Activated CD8-positive, alpha-beta T cell treated with anti-CD3 and anti-CD28 coated beads for 36 hours (primary cell): Measurements from ENCODE around the gene CFAP97D2. TPM values are rescaled to one million over a fixed set of nuclear protein-coding genes. Genes with fewer than 3 reads are reported as not detected.

ENCODE experiments used
- ATAC-seq: fragments of 200-7000 bp; cut with Tn5 transposase; one replicate; pipeline ENCODE4 v1.10.0; 2021; ENCODE audit warnings: mild to moderate bottlenecking, moderate library complexity
- CTCF ChIA-PET: fragments of 350-600 bp; sonication (Branson Sonifier 250); formaldehyde crosslinking; loops from one replicate; lab custom pipeline; 2021; ENCODE audit warnings: antibody characterized with exemption; lab: Charles Lee
- POLR2A ChIA-PET: fragments of 350-600 bp; sonication (Branson Sonifier 250); formaldehyde crosslinking; loops from one replicate; lab custom pipeline; 2021; ENCODE audit warnings: antibody characterized with exemption; lab: Charles Lee
- DNase-seq: peaks from one replicate; pipeline ENCODE4 v3.0.0-alpha.2; 2020
- H3K27ac Mint-ChIP-seq: one replicate; pipeline ENCODE4 v1.8.0; 2021; ENCODE audit warnings: mild to moderate bottlenecking, mixed read lengths
- H3K27me3 Mint-ChIP-seq: one replicate; pipeline ENCODE4 v1.8.0; 2021; ENCODE audit warnings: mixed read lengths
- H3K36me3 Mint-ChIP-seq: one replicate; pipeline ENCODE4 v1.8.0; 2021; ENCODE audit warnings: low read depth, mixed read lengths
- H3K4me1 Mint-ChIP-seq: one replicate; pipeline ENCODE4 v1.8.0; 2021; ENCODE audit warnings: low read depth, mixed read lengths
- H3K4me3 Mint-ChIP-seq: one replicate; pipeline ENCODE4 v1.8.0; 2021; ENCODE audit warnings: mild to moderate bottlenecking, moderate library complexity, mixed read lengths
- H3K9me3 Mint-ChIP-seq: one replicate; pipeline ENCODE4 v1.8.0; 2021; ENCODE audit warnings: mixed read lengths
- intact Hi-C: fragments of 100-400 bp; cut with micrococcal nuclease; formaldehyde crosslinking; loops from one replicate; pipeline ENCODE4 v1.10.0; 2022
- total RNA-seq, 2 experiments: library from RNA; stranded (reverse); gene quantifications; one replicate each; pipeline ENCODE4 v1.2.3, GENCODE V29; 2021
- TF ChIP-seq, protein P1 (sequence below): fragments of 200-600 bp; IDR thresholded peaks from one replicate; pipeline ENCODE4 v1.8.0; 2022; ENCODE audit warnings: antibody characterized with exemption, mild to moderate bottlenecking

Gene CFAP97D2
- total RNA-seq, 2 experiments from 2014 or later, result not detected

DNA sequence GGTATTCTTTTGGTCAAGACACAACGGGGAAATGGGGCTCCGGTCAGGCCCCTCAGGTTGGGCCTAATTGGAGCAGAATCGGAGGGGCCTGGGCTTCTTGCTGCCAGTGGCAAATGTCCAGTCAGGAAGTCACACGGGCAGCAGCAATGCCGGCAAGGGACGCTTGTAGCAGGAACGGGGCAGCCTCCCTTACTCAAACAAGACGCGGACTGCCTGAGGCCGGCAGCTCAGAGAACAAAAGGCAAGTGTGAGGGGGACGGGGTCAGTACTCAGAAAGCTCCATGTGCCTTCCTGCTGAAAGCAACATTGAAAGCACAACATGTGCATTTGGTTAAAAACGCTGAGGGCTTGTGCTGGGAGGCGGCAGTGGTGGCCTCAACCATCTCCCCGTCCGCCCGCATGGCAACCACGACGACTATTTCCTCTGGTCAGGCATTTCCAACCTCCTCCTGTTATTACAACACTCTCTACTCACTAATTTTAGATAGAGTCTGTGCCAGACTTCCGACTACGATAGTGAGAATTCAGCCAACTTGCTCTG is 26.2 kb upstream of the CFAP97D2 start:
- ATAC-seq (no peak), DNase-seq (no peak)
- ChIA-PET POLR2A (interaction anchor here (1.0 to 2.2 kb wide), 4 partner anchors 9 to 26 kb away, joined by 3 to 8 read pairs (median 5); no protein-coding TSS in a partner anchor), CTCF (no interaction called here)
- no peak overlapping the region for H3K27ac Mint-ChIP-seq
- TF ChIP-seq, protein P1, sequence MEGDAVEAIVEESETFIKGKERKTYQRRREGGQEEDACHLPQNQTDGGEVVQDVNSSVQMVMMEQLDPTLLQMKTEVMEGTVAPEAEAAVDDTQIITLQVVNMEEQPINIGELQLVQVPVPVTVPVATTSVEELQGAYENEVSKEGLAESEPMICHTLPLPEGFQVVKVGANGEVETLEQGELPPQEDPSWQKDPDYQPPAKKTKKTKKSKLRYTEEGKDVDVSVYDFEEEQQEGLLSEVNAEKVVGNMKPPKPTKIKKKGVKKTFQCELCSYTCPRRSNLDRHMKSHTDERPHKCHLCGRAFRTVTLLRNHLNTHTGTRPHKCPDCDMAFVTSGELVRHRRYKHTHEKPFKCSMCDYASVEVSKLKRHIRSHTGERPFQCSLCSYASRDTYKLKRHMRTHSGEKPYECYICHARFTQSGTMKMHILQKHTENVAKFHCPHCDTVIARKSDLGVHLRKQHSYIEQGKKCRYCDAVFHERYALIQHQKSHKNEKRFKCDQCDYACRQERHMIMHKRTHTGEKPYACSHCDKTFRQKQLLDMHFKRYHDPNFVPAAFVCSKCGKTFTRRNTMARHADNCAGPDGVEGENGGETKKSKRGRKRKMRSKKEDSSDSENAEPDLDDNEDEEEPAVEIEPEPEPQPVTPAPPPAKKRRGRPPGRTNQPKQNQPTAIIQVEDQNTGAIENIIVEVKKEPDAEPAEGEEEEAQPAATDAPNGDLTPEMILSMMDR, result no peak
- intact Hi-C loops, result no loop called here
- H3K36me3 Mint-ChIP-seq, result no peaks in the 10 kb centered on the region
- H3K9me3 Mint-ChIP-seq, result peaks cover 5% of the 10 kb centered on the region
- H3K4me3 Mint-ChIP-seq, result no peak overlapping the region
- H3K4me1 Mint-ChIP-seq, result peaks cover 73% of the 10 kb centered on the region
- no peaks in the 10 kb centered on the region for H3K27me3 Mint-ChIP-seq

DNA sequence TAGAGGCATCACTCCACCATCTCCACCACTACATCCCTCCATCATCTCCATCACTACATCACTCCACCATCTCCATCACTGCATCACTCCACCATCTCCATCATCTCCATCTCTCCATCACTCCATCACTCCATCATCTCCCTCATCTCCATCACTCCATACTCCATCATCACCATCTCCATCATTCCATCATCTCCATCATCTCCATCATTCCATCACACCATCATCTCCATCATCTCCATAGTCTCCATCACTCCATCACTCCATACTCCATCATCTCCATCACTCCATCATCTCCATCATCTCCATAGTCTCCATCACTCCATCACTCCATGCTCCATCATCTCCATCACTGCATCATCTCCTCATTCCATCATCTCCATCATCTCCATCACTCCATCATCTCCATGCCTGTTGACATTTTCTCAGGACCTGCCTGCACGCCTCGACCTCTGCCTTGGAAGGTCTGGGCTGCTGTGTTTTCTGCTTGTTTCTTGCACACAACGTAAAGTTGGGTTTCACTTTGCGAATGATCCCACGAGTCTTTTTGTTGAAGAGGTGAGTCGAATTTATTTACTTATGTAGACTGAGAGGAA is 25.5 kb upstream of the CFAP97D2 start:
- peak overlapping the region; percentile 26 for H3K4me3 Mint-ChIP-seq
- intact Hi-C loops, result no loop called here
- TF ChIP-seq, protein P1, result no peak
- no peaks in the 10 kb centered on the region for H3K36me3 Mint-ChIP-seq
- H3K27ac Mint-ChIP-seq, result peak overlapping the region; percentile 82
- H3K27me3 Mint-ChIP-seq, result no peaks in the 10 kb centered on the region
- H3K4me1 Mint-ChIP-seq, result peaks cover 71% of the 10 kb centered on the region
- H3K9me3 Mint-ChIP-seq, result peaks cover 5% of the 10 kb centered on the region
- DNase-seq (no peak), ATAC-seq (no peak)
- CTCF ChIA-PET, result no interaction called here
- POLR2A ChIA-PET, result interaction anchor here (0.6 to 1.8 kb wide), 2 partner anchors 11 to 13 kb away, joined by 3 to 4 read pairs; no protein-coding TSS in a partner anchor

DNA sequence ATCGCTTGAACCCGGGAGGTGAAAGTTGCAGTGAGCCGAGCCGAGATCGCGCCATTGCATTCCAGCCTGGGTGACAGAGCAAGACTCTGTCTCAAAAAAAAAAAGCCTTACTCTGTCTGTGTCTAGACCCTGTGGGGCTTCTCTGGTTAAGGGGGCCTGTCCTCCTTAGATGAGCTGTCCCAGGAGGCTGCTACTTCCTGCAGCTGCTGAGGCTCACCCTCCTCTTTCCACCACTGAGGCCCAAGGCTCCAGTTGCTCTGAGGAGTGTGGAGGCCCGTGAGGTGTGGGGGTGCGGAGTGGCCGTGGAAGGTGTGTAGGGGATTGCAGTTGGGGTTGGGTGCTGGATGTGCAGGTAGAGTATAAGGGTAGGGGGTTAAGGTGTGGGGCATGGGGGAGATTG is 24.6 kb upstream of the CFAP97D2 start:
- H3K9me3 Mint-ChIP-seq, result peaks cover 5% of the 10 kb centered on the region
- no peaks in the 10 kb centered on the region for H3K36me3 Mint-ChIP-seq
- TF ChIP-seq, protein P1, result no peak
- intact Hi-C loops, result no loop called here
- H3K4me3 Mint-ChIP-seq, result peak overlapping the region; percentile 26
- CTCF ChIA-PET, result no interaction called here
- no peaks in the 10 kb centered on the region for H3K27me3 Mint-ChIP-seq
- ATAC-seq (peak; percentile 76), DNase-seq (peak; percentile 59)
- POLR2A ChIA-PET, result interaction anchor here (1.8 kb wide), 1 partner anchor 12 kb away, joined by 4 read pairs; no protein-coding TSS in a partner anchor
- H3K27ac Mint-ChIP-seq, result peak overlapping the region; percentile 82
- peaks cover 66% of the 10 kb centered on the region for H3K4me1 Mint-ChIP-seq

DNA sequence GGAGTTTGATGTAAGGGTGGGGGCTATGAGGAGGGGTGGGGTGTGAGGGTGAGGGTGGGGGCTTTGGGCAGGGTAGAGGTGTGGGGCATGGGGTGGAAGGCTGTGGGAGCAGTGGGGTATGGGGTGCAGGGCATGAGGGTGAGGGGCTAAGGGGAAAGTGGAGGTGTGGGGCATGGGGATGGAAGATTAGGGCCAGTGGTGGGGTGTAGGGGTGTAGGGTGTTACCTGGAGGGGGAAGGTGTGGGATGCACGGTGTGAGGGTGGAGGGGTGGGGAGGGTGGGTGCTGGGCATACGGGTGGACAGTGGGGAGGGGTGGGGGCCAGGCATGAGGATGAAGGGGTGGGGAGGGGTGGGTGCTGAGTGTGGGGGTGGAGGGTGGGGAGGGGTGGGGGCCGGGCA is 23.7 kb upstream of the CFAP97D2 start:
- H3K9me3 Mint-ChIP-seq, result peaks cover 5% of the 10 kb centered on the region
- peaks cover 66% of the 10 kb centered on the region for H3K4me1 Mint-ChIP-seq
- no peaks in the 10 kb centered on the region for H3K27me3 Mint-ChIP-seq
- POLR2A ChIA-PET, result interaction anchor here (1.8 kb wide), 1 partner anchor 12 kb away, joined by 4 read pairs; no protein-coding TSS in a partner anchor
- H3K27ac Mint-ChIP-seq, result no peak overlapping the region
- intact Hi-C loops, result no loop called here
- TF ChIP-seq, protein P1, result no peak
- ATAC-seq (no peak), DNase-seq (no peak)
- CTCF ChIA-PET, result no interaction called here
- no peak overlapping the region for H3K4me3 Mint-ChIP-seq
- no peaks in the 10 kb centered on the region for H3K36me3 Mint-ChIP-seq
